Erythroblast (primary cell): ENCODE measurements around the gene AFAP1L2.

Source experiments
- GATA1 ChIP-seq: IDR thresholded peaks from 2 replicates; pipeline ENCODE4 v1.6.1; 2011; ENCODE audit warnings: low read depth, mild to moderate bottlenecking, control low read depth, low read length, moderate library complexity
- POLR2A ChIP-seq: IDR thresholded peaks from 2 replicates; pipeline ENCODE4 v1.6.1; 2011; ENCODE audit warnings: mild to moderate bottlenecking, low read length

DNA sequence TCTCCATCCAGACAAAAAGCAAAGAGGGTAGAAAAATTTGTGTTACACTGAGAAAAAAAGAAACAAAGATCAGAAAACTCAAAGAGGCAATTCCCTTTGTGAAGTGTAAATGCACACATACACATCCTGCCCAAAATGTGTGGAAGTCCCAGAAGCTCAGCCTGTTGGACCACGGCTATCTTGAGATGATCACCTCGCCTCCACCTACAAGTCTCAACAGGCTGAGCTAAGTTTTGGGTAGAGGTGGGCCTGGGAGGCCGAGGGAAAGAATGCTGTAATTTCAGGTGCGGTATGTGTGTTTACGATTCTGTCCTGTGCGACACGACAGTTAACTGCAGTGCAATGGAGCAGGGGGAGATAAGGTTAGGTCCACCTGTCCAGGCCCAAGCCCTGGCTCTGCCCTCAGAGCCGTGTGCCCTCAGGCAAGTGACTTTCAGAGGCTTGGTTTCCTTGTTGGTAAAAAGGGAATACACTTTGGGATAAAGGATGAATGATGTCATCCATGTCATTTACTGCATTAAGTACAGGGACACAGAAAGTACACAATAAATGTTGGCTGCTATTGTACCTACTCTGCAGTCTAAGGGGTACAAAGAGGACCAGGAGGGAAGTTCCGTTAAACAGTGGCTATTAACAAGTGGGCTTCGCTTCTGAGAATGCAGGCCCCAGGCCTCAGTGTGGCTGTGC, 67.3 kb downstream of the AFAP1L2 start:
- no peak for TF ChIP-seq POLR2A
- TF ChIP-seq GATA1: no peak
